Neuronal stem cell (in vitro differentiated cells): ENCODE measurements around the gene FAM90A1.
A peak's percentile ranks its signal among the peaks of the same experiment; 100 is the strongest.
"Not testable (repeated sequence)": the region's sequence is repeated elsewhere in the genome, so short reads cannot be mapped to it uniquely, and the experiment has no call there.

Source experiments
- DNase-seq: peaks from one replicate; pipeline ENCODE4 v3.0.0-alpha.2; 2013; ENCODE audit warnings: low spot score
- H2AFZ ChIP-seq: one replicate; pipeline ENCODE4 v1.6.1; 2013; ENCODE audit warnings: mild to moderate bottlenecking, low read length, inconsistent platforms
- H2AK5ac ChIP-seq: 2 replicates; pipeline ENCODE4 v1.6.1; 2013; ENCODE audit warnings: low read depth, mild to moderate bottlenecking, inconsistent platforms, low read length, moderate library complexity, mixed read lengths
- H2BK120ac ChIP-seq: 2 replicates; pipeline ENCODE4 v1.6.1; 2013; ENCODE audit warnings: low read depth, mild to moderate bottlenecking, inconsistent platforms, low read length, moderate library complexity, mixed read lengths
- H2BK12ac ChIP-seq: one replicate; pipeline ENCODE4 v1.6.1; 2013; ENCODE audit warnings: low read length, inconsistent platforms
- H2BK15ac ChIP-seq: 2 replicates; pipeline ENCODE4 v1.6.1; 2013; ENCODE audit warnings: mild to moderate bottlenecking, low read length, inconsistent platforms, mixed read lengths
- H2BK5ac ChIP-seq: one replicate; pipeline ENCODE4 v1.6.1; 2013; ENCODE audit warnings: inconsistent platforms, mild to moderate bottlenecking, low read length, moderate library complexity
- H3K14ac ChIP-seq: one replicate; pipeline ENCODE4 v1.6.1; 2013; ENCODE audit warnings: low read length, inconsistent platforms
- H3K18ac ChIP-seq: 2 replicates; pipeline ENCODE4 v1.6.1; 2013; ENCODE audit warnings: low read length, inconsistent platforms
- H3K23ac ChIP-seq: 2 replicates; pipeline ENCODE4 v1.6.1; 2013; ENCODE audit warnings: low read depth, mild to moderate bottlenecking, mixed read lengths, low read length, inconsistent platforms; ENCODE audit not compliant: poor library complexity
- H3K27ac ChIP-seq: replicated peaks from 3 replicates; pipeline ENCODE4 v1.5.1; 2013; ENCODE audit warnings: low read length, inconsistent platforms
- H3K27me3 ChIP-seq, 3 experiments: 2 replicates each; pipeline ENCODE4 v1.6.1; 2013; ENCODE audit warnings: low read length in 3 of 3, mild to moderate bottlenecking in 2 of 3, inconsistent platforms in 1 of 3, low read depth in 1 of 3, mixed read lengths in 1 of 3, moderate library complexity in 1 of 3; ENCODE audit not compliant: control insufficient read depth in 3 of 3, insufficient read depth in 3 of 3
- H3K36me3 ChIP-seq, 2 donors: replicated peaks in 1 of 2; 2 replicates each; pipeline ENCODE4 v1.6.1; 2013; ENCODE audit warnings: low read length in 2 of 2; ENCODE audit not compliant: control insufficient read depth in 2 of 2, insufficient read depth in 2 of 2
- H3K4ac ChIP-seq: 2 replicates; pipeline ENCODE4 v1.6.1; 2013; ENCODE audit warnings: inconsistent platforms, mild to moderate bottlenecking, low read length, moderate library complexity
- H3K4me1 ChIP-seq, 2 donors: 1 replicate in 1 of 2; 2 replicates in 1 of 2; pipeline ENCODE4 v1.6.1; 2013; ENCODE audit warnings: low read length in 2 of 2, low read depth in 1 of 2; ENCODE audit not compliant: control insufficient read depth in 2 of 2, insufficient read depth in 1 of 2
- H3K4me2 ChIP-seq: one replicate; pipeline ENCODE4 v1.6.1; 2013; ENCODE audit warnings: mild to moderate bottlenecking, low read length, inconsistent platforms; ENCODE audit not compliant: insufficient read depth, poor library complexity, severe bottlenecking
- H3K4me3 ChIP-seq, 2 donors: 2 replicates each; pipeline ENCODE4 v1.5.1; 2013; ENCODE audit warnings: low read length in 2 of 2, mild to moderate bottlenecking in 2 of 2, inconsistent platforms in 1 of 2, moderate library complexity in 1 of 2
- H3K79me1 ChIP-seq: one replicate; pipeline ENCODE4 v1.6.1; 2013; ENCODE audit warnings: low read depth, mild to moderate bottlenecking, inconsistent platforms, low read length, moderate library complexity
- H3K9ac ChIP-seq: one replicate; pipeline ENCODE4 v1.6.1; 2013; ENCODE audit warnings: mild to moderate bottlenecking, low read depth, low read length, inconsistent platforms; ENCODE audit not compliant: poor library complexity
- H3K9me3 ChIP-seq, 2 donors: replicated peaks in 1 of 2; 2 replicates each; pipeline versions ENCODE3 to v1.6.1; 2013; ENCODE audit warnings: low read length in 2 of 2, mild to moderate bottlenecking in 2 of 2, inconsistent platforms in 1 of 2, low read depth in 1 of 2, mixed read lengths in 1 of 2, moderate library complexity in 1 of 2; ENCODE audit not compliant: control insufficient read depth in 2 of 2, insufficient read depth in 1 of 2
- H4K8ac ChIP-seq: one replicate; pipeline ENCODE4 v1.6.1; 2013; ENCODE audit warnings: low read depth, mild to moderate bottlenecking, inconsistent platforms, low read length, moderate library complexity
- H4K91ac ChIP-seq: one replicate; pipeline ENCODE4 v1.6.1; 2013; ENCODE audit warnings: low read length, low read depth, mild to moderate bottlenecking, inconsistent platforms; ENCODE audit not compliant: poor library complexity
- WGBS, 2 donors: extraction: QIAGEN DNeasy Blood & Tissue Kit; methylation state at CpG; one replicate each; pipeline ENCODE4 v1.1.7; 2013; ENCODE audit warnings: missing lambda C conversion rate in 2 of 2, mixed read lengths in 1 of 2; ENCODE audit not compliant: insufficient read length in 2 of 2, insufficient replicate concordance in 1 of 2; ENCODE audit errors: extremely low coverage in 2 of 2; 5-methylcytosine and 5-hydroxymethylcytosine counted together

The FAM90A1 gene

DNA sequence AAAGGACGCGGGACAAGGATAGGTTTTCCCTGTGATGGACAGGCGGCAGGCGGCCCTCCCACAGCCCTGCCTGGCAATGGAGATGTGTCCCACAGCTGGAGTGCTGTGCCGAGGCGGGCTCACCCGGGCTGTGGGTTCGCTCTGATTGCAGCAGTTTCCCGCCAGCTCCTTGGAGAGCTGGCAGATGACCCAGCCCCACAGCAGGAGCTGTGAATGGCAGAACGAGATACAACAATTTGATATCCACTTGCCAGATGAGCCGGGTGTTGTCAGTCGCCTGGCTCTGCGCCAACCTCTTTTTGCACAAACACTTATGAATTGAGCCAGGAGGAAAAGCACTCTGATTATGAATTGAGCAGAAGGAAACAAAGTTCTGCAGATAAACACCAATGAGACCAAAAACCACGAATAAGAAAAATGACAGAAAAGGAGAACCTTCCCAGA, 33.7 kb upstream of the FAM90A1 start:
- not testable (repeated sequence) for H3K4me3 ChIP-seq, H2BK120ac ChIP-seq, H4K8ac ChIP-seq, H3K4ac ChIP-seq, H2BK12ac ChIP-seq, H4K91ac ChIP-seq, H3K14ac ChIP-seq, H2AK5ac ChIP-seq, H3K23ac ChIP-seq, H2BK5ac ChIP-seq, H3K79me1 ChIP-seq, H3K18ac ChIP-seq, H3K27me3 ChIP-seq, H3K9me3 ChIP-seq, H3K27ac ChIP-seq, H2BK15ac ChIP-seq, H3K36me3 ChIP-seq, H3K4me1 ChIP-seq, DNase-seq, H2AFZ ChIP-seq, H3K9ac ChIP-seq
- peak overlapping the region; percentile 11 for H3K4me2 ChIP-seq
- WGBS, 2 donors = no CpG with 5 or more reads among the region's 14 CpGs

DNA sequence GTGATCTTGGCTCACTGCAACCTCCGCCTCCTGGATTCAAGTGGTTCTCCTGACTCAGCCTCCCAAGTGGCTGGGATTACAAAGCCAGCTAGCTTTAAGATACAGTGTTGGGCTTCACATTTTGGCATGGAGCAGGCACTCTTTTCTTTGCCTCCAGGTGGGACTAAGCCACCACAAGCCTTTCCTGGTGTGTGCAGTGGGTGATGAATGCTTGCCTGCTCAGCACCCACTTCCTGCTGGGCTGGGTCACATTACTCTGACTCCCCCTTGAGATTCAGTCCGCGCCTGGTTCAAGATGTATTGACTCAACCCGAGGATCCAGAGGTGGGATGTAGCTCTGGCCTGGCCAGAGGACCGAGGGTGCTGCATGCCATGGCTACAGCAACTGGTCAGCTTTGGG, 28.9 kb upstream of the FAM90A1 start:
- not testable (repeated sequence) for H2AK5ac ChIP-seq, H3K14ac ChIP-seq, H2BK12ac ChIP-seq, H2AFZ ChIP-seq, H4K8ac ChIP-seq, H3K23ac ChIP-seq, H3K4me2 ChIP-seq, H3K9ac ChIP-seq, H4K91ac ChIP-seq, DNase-seq, H3K4ac ChIP-seq, H3K27me3 ChIP-seq, H3K36me3 ChIP-seq, H3K18ac ChIP-seq, H2BK120ac ChIP-seq, H3K4me1 ChIP-seq, H2BK5ac ChIP-seq, H3K27ac ChIP-seq, H3K9me3 ChIP-seq, H3K4me3 ChIP-seq, H3K79me1 ChIP-seq, H2BK15ac ChIP-seq
- WGBS, 2 donors = no CpG with 5 or more reads among the region's 5 CpGs

DNA sequence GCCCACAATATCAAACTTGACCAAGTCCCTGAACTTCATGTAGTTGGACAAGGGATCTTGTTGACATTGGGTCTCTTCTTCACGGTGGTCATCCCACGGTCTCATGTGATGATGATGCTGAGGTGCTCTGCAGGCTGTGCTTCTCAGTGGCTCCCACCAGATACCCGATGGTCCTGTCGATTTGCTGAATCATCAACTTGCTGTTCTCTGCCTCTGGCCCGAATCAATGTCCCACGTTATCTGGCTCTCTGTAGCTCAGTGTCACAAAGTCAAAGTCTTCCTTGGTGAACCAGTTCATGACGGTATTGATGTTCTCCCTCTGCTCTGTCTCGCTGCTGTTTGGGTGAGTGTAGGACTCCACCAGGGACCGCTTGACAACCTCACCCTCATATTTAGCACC, 27.3 kb upstream of the FAM90A1 start:
- not testable (repeated sequence) for H2AK5ac ChIP-seq, H2AFZ ChIP-seq, H3K18ac ChIP-seq, H3K23ac ChIP-seq, DNase-seq, H4K8ac ChIP-seq, H3K27ac ChIP-seq, H3K4me3 ChIP-seq, H3K14ac ChIP-seq, H4K91ac ChIP-seq, H2BK15ac ChIP-seq, H3K4me1 ChIP-seq, H3K4me2 ChIP-seq, H3K36me3 ChIP-seq, H2BK5ac ChIP-seq, H2BK120ac ChIP-seq, H3K9ac ChIP-seq, H3K79me1 ChIP-seq, H3K9me3 ChIP-seq, H3K27me3 ChIP-seq, H2BK12ac ChIP-seq, H3K4ac ChIP-seq
- WGBS, 2 donors = no CpG with 5 or more reads among the region's 9 CpGs

DNA sequence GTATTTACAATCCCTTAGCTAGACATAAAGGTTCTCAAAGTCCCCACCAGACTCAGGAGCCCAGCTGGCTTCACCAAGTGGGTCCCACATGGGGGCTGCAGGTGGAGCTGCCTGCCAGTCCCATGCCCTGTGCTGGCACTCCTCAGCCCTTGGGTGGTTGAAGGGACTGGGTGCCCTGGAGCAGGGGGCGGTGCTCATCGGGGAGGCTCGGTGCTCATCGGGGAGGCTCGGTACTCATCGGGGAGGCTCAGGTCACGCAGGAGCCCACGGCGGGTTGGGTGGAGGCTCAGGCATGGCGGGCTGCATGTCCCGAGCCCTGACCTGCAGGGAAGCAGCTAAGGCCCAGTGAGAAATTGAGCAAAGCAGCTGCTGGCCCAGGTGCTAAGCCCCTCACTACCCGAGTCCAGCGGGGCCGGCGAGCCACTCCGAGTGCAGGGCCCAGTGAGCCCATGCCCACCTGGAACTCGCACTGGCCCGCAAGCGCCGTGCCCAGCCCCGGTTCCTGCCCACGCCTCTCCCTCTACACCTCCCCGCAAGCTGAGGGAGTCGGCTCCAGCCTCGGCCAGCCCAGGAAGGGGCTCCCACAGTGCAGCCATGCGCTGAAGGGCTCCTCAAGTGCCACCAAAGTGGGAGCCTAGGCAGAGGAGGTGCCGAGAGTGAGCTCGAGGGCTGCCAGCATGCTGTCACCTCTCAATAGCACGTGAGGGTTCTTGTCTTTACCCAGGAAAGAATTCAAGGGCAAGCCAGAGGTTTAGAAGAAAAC, 24.8 kb upstream of the FAM90A1 start:
- DNase-seq = not testable (repeated sequence)
- WGBS, 2 donors = no CpG with 5 or more reads among the region's 29 CpGs

More for the DNA sequence above, 24.8 kb upstream of the FAM90A1 start:
- not testable (repeated sequence) for H2BK5ac ChIP-seq, H3K9ac ChIP-seq, H3K27ac ChIP-seq, H2BK120ac ChIP-seq, H3K4ac ChIP-seq, H3K4me2 ChIP-seq, H3K79me1 ChIP-seq, H3K36me3 ChIP-seq, H3K14ac ChIP-seq, H2AFZ ChIP-seq, H3K18ac ChIP-seq, H3K4me1 ChIP-seq, H2AK5ac ChIP-seq, H3K23ac ChIP-seq, H4K91ac ChIP-seq, H3K9me3 ChIP-seq, H2BK15ac ChIP-seq, H4K8ac ChIP-seq, H3K4me3 ChIP-seq, H2BK12ac ChIP-seq, H3K27me3 ChIP-seq
